GM23338 (cell line): ENCODE results near the gene IRF1. TPM values are rescaled to one million over a fixed set of nuclear protein-coding genes. Genes with fewer than 3 reads are reported as not detected.

ENCODE experiments used
- ATAC-seq: fragments of 200-7000 bp; cut with Tn5 transposase; 3 replicates; pipeline ENCODE4 v1.9.1; 2020
- DNase-seq: peaks from one replicate; pipeline ENCODE4 v3.0.0-alpha.2; 2015; ENCODE audit warnings: low spot score
- H2AFZ ChIP-seq: fragments of 200-600 bp; sonication (generic); 2 replicates; pipeline ENCODE4 v1.8.0; 2016; ENCODE audit warnings: antibody characterized with exemption, mild to moderate bottlenecking, moderate library complexity
- H3F3A ChIP-seq: fragments of 200-600 bp; sonication (generic); replicated peaks from 2 replicates; pipeline ENCODE4 v1.8.0; 2017; ENCODE audit warnings: antibody characterized with exemption, mixed run types, low read depth
- H3K27ac ChIP-seq: fragments of 200-600 bp; sonication (generic); 2 replicates; pipeline ENCODE4 v1.6.1; 2016; ENCODE audit warnings: low read depth
- H3K27me3 ChIP-seq: fragments of 200-600 bp; sonication (generic); 2 replicates; pipeline ENCODE4 v1.8.0; 2016; ENCODE audit warnings: mild to moderate bottlenecking, mixed run types, moderate library complexity; ENCODE audit not compliant: insufficient read depth
- H3K36me3 ChIP-seq: fragments of 200-600 bp; sonication (generic); 2 replicates; pipeline ENCODE4 v1.8.0; 2016; ENCODE audit warnings: mild to moderate bottlenecking; ENCODE audit not compliant: insufficient read depth
- H3K4me1 ChIP-seq: fragments of 200-600 bp; sonication (generic); 2 replicates; pipeline ENCODE4 v1.8.0; 2016; ENCODE audit warnings: mild to moderate bottlenecking, moderate library complexity; ENCODE audit not compliant: insufficient read depth
- H3K4me2 ChIP-seq: fragments of 200-600 bp; sonication (generic); 2 replicates; pipeline ENCODE4 v1.7.1; 2017; ENCODE audit warnings: mixed run types
- H3K4me3 ChIP-seq: fragments of 200-600 bp; sonication (generic); 2 replicates; pipeline ENCODE4 v1.6.1; 2016; ENCODE audit warnings: mixed run types
- H3K79me2 ChIP-seq: fragments of 200-600 bp; sonication (generic); replicated peaks from 2 replicates; pipeline ENCODE4 v1.8.0; 2017; ENCODE audit warnings: mild to moderate bottlenecking; ENCODE audit not compliant: insufficient read depth
- H3K9me2 ChIP-seq: fragments of 200-600 bp; sonication (generic); 2 replicates; pipeline ENCODE4 v1.8.0; 2017; ENCODE audit not compliant: insufficient read depth
- H4K20me1 ChIP-seq: fragments of 200-600 bp; sonication (generic); replicated peaks from 2 replicates; pipeline ENCODE4 v1.8.0; 2017; ENCODE audit warnings: mild to moderate bottlenecking; ENCODE audit not compliant: insufficient read depth
- H3K27ac Mint-ChIP-seq: 2 replicates; pipeline ENCODE4 v1.8.0; 2020; ENCODE audit warnings: inconsistent platforms, mild to moderate bottlenecking, moderate library complexity, mixed read lengths
- H3K27me3 Mint-ChIP-seq: 3 replicates; pipeline ENCODE4 v1.8.0; 2022; ENCODE audit warnings: low read depth, mild to moderate bottlenecking, moderate library complexity, mixed read lengths, inconsistent platforms; ENCODE audit not compliant: insufficient read depth, poor library complexity
- H3K36me3 Mint-ChIP-seq: 3 replicates; pipeline ENCODE4 v1.8.0; 2021; ENCODE audit warnings: low read depth, mild to moderate bottlenecking, inconsistent platforms, moderate library complexity, mixed read lengths
- H3K4me1 Mint-ChIP-seq: 3 replicates; pipeline ENCODE4 v1.8.0; 2020; ENCODE audit warnings: mild to moderate bottlenecking, inconsistent platforms, mixed read lengths
- H3K4me3 Mint-ChIP-seq: 3 replicates; pipeline ENCODE4 v1.8.0; 2021; ENCODE audit warnings: moderate library complexity, mild to moderate bottlenecking, inconsistent platforms, mixed read lengths
- H3K9me3 Mint-ChIP-seq: 3 replicates; pipeline ENCODE4 v1.8.0; 2020; ENCODE audit warnings: moderate library complexity, mild to moderate bottlenecking, inconsistent platforms, mixed read lengths
- NANOG ChIP-seq: IDR thresholded peaks from 2 replicates; pipeline ENCODE4 v1.6.1; 2016; ENCODE audit warnings: antibody characterized with exemption, borderline replicate concordance
- REST ChIP-seq: IDR thresholded peaks from one replicate; pipeline ENCODE4 v1.6.1; 2018; ENCODE audit warnings: antibody characterized with exemption; ENCODE audit not compliant: unreplicated experiment
- STAT1 ChIP-seq: IDR thresholded peaks from one replicate; pipeline ENCODE4 v1.6.1; 2016; ENCODE audit warnings: antibody characterized with exemption; ENCODE audit not compliant: unreplicated experiment
- ZNF462 ChIP-seq: fragments of 250-450 bp; sonication (Bioruptor Pico); IDR thresholded peaks from 2 replicates; pipeline ENCODE4 v1.5.0; 2020; ENCODE audit warnings: mild to moderate bottlenecking, moderate library complexity
- polyA plus RNA-seq: library from polyadenylated mRNA; unstranded; fragments of >200 nt; fragmentation: Nextera tagmentation; extraction: Ambion mirVana; gene quantifications from 2 replicates; pipeline ENCODE4 v1.2.1, GENCODE V29; 2016
- total RNA-seq: library from RNA; depleted of rRNA; stranded (reverse); fragments of >200 nt; shearing (Covaris generic); gene quantifications from 2 replicates; pipeline ENCODE4 v1.2.3, GENCODE V29; 2014

IRF1 gene
- total and polyA plus RNA-seq, 2 experiments from 2014 or later = 6.9 to 8.6 TPM

GRCh38 chr5:132456987-132457361 is 33.6 kb downstream of the IRF1 start:
- H4K20me1 ChIP-seq = no peaks in the 10 kb centered on the region
- DNase-seq (no peak), ATAC-seq (no peak)
- H3K79me2 ChIP-seq = no peaks in the 10 kb centered on the region
- Mint-ChIP-seq H3K9me3 (no peaks in the 10 kb centered on the region; the same call in 2 of the 3 replicates), H3K4me1 (peaks cover 32% of the 10 kb centered on the region), H3K4me3 (no peak overlapping the region), H3K36me3 (no peaks in the 10 kb centered on the region; the same call in 2 of the 3 replicates), H3K27me3 (peaks cover 4% of the 10 kb centered on the region), H3K27ac (no peak overlapping the region)
- no peak overlapping the region for H3K27ac ChIP-seq
- no peaks in the 10 kb centered on the region for H3K36me3 ChIP-seq
- TF ChIP-seq STAT1 (no peak), REST (no peak), NANOG (no peak), ZNF462 (CRISPR knock-in tag) (no peak)
- H3F3A ChIP-seq = no peaks in the 10 kb centered on the region
- peaks cover 17% of the 10 kb centered on the region for H3K4me1 ChIP-seq
- no peaks in the 10 kb centered on the region for H3K27me3 ChIP-seq
- H3K4me2 ChIP-seq = no peak overlapping the region
- H3K4me3 ChIP-seq = no peak overlapping the region
- no peaks in the 10 kb centered on the region for H3K9me2 ChIP-seq
- no peak overlapping the region for H2AFZ ChIP-seq
